GM19193 (cell line): ENCODE measurements around the gene BBOX1.

Source experiments
- POLR2A ChIP-seq: IDR thresholded peaks from 4 replicates; pipeline ENCODE4 v1.6.1; 2011; ENCODE audit not compliant: insufficient read depth, insufficient read length; ENCODE audit errors: extremely low read depth

BBOX1 gene

DNA sequence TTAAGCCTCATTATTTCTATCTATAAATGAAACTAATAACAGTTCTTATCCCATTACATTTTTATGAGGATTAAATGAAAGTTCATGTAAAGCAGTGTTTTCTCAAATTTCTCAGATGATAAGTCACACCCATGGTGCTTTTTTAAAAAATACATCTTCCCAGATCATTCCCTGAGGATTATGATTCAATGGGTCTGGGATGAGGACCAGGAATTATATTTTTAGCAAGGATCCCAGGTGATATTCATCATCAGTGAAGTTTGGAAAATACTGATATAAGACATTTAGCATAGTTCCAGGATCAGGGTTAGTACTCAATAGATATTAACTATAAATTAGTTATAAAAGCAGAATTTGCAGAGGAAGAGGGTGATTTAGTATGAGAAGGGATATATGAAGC lies 89.1 kb downstream of the BBOX1 start:
- no peak for TF ChIP-seq POLR2A

DNA sequence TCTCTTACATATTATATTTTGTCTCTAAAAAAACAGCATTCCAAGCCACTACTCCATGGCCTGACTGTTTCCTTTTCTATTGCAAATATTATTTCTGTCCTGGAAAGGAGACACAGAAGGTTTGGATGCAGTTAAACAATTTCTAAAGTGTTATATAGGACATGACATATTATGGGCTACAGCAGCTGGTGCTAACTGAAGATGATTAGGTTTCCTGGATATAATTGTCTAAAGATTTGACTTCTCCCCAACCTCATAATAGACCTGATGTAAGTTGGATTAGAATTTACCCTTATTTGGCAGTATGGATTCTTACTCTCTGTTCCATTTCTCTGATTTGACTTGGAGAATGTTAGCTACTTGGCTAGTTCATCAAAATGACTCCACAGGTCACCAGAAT lies 90.2 kb downstream of the BBOX1 start:
- no peak for TF ChIP-seq POLR2A

- no peak for TF ChIP-seq POLR2A
Observed at GRCh38 chr11:27138716-27139115, 98.1 kb downstream of the BBOX1 start.

DNA sequence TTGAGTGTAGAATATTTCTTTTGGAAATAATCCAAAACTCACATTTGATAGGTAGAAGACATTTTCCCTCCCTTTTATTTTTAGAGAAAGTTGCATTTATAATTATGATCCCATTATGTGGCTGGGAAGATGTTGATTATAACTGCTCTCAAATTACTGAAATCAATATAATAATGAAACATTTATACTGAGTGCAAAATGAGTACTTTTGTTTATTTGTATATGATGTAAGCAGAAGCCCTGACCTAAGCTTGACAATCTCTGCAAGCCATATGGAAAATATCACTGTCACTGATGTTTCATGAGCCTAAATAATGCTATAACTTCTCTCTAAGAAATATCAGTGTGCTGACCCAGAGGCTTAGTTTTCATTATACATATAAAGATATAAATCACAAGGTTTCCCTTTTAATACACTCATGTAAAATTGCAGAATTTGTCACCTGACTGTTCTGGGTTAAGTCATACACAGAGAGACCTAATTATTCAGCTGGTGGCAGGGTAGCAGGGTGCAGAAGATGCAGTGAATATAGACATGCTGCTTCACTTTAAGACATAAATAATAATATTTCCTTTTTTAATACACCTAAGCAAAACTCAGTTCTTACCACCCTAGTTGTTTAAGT lies 99.2 kb downstream of the BBOX1 start:
- TF ChIP-seq POLR2A = no peak

DNA sequence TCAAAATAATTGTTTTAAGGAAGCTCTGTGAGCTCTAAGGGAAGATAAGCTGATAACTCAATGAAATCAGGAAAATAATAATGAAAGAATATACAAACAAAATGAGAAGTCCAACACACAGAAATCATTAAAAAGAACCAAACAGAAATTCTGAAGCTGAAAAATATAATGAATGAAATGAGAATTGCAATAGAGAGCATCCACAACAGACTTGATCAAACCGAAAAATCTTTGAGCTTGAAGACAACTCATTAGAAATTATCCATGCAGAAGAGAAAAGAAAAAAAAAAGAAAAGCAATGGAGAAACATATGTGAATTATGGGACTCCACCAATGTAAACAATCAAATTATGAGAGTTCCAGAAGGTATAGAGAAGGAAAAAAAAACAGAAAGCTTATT lies 101.0 kb downstream of the BBOX1 start:
- no peak for TF ChIP-seq POLR2A

GRCh38 chr11:27147916-27148315 lies 107.3 kb downstream of the BBOX1 start:
- no peak for TF ChIP-seq POLR2A

- TF ChIP-seq POLR2A = no peak
Observed at GRCh38 chr11:27148506-27148905, 107.9 kb downstream of the BBOX1 start.

GRCh38 chr11:27150098-27150497 lies 109.5 kb downstream of the BBOX1 start:
- TF ChIP-seq POLR2A = no peak

- no peak for TF ChIP-seq POLR2A
Observed at GRCh38 chr11:27153136-27153535, 112.5 kb downstream of the BBOX1 start.

- no peak for TF ChIP-seq POLR2A
Observed at GRCh38 chr11:27158456-27159334, 118.1 kb downstream of the BBOX1 start.

DNA sequence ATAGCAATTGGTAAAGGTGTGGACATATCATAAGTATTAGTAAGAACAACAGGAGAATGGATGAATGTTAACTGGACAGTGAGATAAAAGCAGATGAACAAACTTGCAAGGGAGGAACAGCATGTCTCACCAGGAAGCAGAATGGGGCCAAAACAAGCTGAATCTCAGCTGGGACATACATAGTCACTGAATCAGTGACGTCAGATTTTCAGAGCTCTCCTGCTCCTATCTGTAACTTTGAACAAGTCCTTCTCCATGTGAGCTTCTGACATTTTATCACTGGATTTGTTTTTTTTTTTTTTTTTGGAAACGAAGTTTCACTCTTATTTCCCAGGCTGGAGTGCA lies 118.7 kb downstream of the BBOX1 start:
- TF ChIP-seq POLR2A = no peak

DNA sequence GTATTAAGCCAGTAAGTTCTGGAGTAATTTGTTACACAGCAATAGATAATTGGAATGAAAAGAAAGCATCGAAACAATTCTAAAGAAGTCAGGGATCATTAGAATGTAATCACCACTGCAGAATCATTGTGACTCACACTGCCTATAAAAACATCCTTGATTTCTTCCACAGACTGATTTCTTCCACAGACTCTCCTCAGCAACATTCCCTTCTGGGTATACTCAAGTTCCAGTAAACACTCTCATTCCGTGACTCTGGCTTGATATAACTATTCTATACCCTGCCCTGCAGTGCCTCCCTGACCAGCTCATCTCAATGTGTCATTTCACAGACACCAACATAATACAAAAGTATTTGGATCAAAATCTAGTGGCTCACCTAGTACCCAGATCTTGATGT lies 120.5 kb downstream of the BBOX1 start:
- TF ChIP-seq POLR2A = no peak

- no peak for TF ChIP-seq POLR2A
Observed at GRCh38 chr11:27162237-27162636, 121.6 kb downstream of the BBOX1 start.

DNA sequence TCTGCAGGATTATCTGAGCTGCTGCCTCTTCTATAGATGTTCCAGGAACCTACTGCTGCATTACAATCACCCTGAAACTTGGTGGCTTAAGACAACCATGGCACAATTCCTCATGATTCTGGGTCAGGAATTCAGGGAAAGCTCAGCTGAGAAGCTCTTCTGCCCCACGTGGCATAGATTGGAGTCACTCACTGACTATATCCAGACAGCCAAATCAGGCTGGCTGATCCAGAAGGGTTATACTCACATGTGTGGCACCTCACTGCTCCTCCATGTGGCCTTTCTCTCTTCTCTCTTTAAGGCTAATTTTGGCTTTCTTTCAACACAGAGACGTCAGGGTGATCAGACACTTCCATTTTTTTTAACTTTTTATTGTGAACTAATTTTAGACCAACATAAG lies 125.5 kb downstream of the BBOX1 start:
- TF ChIP-seq POLR2A = no peak

DNA sequence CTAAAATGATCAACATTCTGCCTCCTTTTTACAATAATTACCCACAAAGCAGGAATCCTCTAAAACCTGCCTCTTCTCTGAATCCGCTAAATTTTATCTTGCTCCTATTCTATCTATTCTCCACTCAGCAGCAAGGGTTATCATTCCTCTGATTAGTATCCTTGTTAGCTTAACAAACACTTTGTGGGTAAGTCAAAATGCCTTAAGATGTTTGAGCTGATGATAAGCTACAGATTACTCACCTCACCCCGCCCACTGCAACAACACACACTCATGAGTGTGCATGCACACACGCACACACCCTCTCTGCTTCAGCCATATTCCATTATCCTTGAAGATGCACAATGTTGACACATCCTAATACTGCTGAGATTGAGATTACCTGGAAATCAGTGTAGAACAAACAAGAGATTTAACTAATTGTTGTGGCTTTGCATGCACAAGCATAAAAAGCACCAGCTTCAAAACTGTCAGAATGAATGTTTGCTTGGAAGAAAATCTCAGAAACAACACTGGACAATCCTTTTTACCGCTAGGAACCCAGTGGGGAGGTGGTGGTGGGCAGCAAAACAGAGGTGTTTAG lies 130.9 kb downstream of the BBOX1 start:
- TF ChIP-seq POLR2A = no peak

- TF ChIP-seq POLR2A = no peak
Observed at GRCh38 chr11:27173545-27173944, 132.9 kb downstream of the BBOX1 start.
